Lung (tissue), 12 donors: Measurements from ENCODE around the gene POU6F2. TPM values are rescaled to one million over a fixed set of nuclear protein-coding genes. Genes with fewer than 3 reads are reported as not detected.

Source experiments
- ATAC-seq: fragments of 200-7000 bp; cut with Tn5 transposase; one replicate; pipeline ENCODE4 v1.9.1; 2020; ENCODE audit warnings: moderate number of reproducible peaks; ENCODE audit not compliant: insufficient read depth, low FRiP score
- DNase-seq, 3 donors: peaks; one replicate each; pipeline ENCODE4 v3.0.0-alpha.2; 2013 to 2017
- H3K27ac ChIP-seq, 2 donors: one replicate each; pipeline ENCODE4 v1.5.1; 2013; ENCODE audit warnings: mild to moderate bottlenecking in 2 of 2, moderate library complexity in 2 of 2, control low read depth in 1 of 2, inconsistent platforms in 1 of 2, low read depth in 1 of 2, low read length in 1 of 2
- H3K27me3 ChIP-seq, 3 donors: one replicate each; pipeline ENCODE4 v1.5.1; 2013; ENCODE audit warnings: low read length in 2 of 3; ENCODE audit not compliant: control insufficient read depth in 3 of 3, insufficient read depth in 3 of 3
- H3K36me3 ChIP-seq, 4 donors: one replicate each; pipeline ENCODE4 v1.5.1; 2013; ENCODE audit warnings: low read length in 4 of 4, mild to moderate bottlenecking in 1 of 4, moderate library complexity in 1 of 4; ENCODE audit not compliant: control insufficient read depth in 4 of 4, insufficient read depth in 4 of 4
- H3K4me1 ChIP-seq, 5 donors: one replicate each; pipeline ENCODE4 v1.5.1; 2013; ENCODE audit warnings: low read length in 5 of 5, mild to moderate bottlenecking in 2 of 5, moderate library complexity in 1 of 5; ENCODE audit not compliant: control insufficient read depth in 5 of 5, insufficient read depth in 5 of 5
- H3K4me3 ChIP-seq: one replicate; pipeline ENCODE4 v1.5.1; 2013; ENCODE audit warnings: mild to moderate bottlenecking, control low read depth, moderate library complexity
- H3K9ac ChIP-seq, 2 donors: one replicate each; pipeline ENCODE4 v1.5.1; 2013; ENCODE audit warnings: low read length in 2 of 2, control low read depth in 1 of 2; ENCODE audit not compliant: insufficient read depth in 1 of 2
- H3K9me3 ChIP-seq, 4 donors: one replicate each; pipeline ENCODE4 v1.5.1; 2013; ENCODE audit warnings: low read length in 3 of 4, mild to moderate bottlenecking in 1 of 4, moderate library complexity in 1 of 4; ENCODE audit not compliant: control insufficient read depth in 4 of 4, insufficient read depth in 3 of 4
- CTCF ChIP-seq: IDR thresholded peaks from 2 replicates; pipeline ENCODE4 v1.5.1; 2012; ENCODE audit warnings: mild to moderate bottlenecking; ENCODE audit errors: control extremely low read depth, extremely low read depth
- WGBS, 2 donors: extraction: QIAGEN DNeasy Blood & Tissue Kit; methylation state at CpG; one replicate each; pipeline ENCODE4 v1.1.7; 2013; 5-methylcytosine and 5-hydroxymethylcytosine counted together
- polyA plus RNA-seq, 2 donors: library from polyadenylated mRNA; stranded (reverse); fragments of 200-250 nt; gene quantifications; one replicate each; pipeline ENCODE4 v1.2.1, GENCODE V29; 2013
- total RNA-seq, 2 donors: library from RNA; depleted of rRNA in 1 of 2; stranded (reverse); fragments of >200 nt in 1 of 2; gene quantifications; one replicate each; pipeline ENCODE4 v1.2.1, GENCODE V29; 2014 to 2021
- donor health status: control.
- donor health status: control.
- donor health status: Bipolar disorder and iron deficiency.
- donor health status: healthy.
- donor health status: DM: yes; HTN: yes; CAD: no.

Gene POU6F2
- total and polyA plus RNA-seq, 4 donors, result 0.08 to 0.18 TPM; not detected in 2

- TF ChIP-seq CTCF, result no peak
These were observed 41.1 kb upstream of the POU6F2 start for GRCh38 chr7:38936641-38937040.

GRCh38 chr7:38938001-38938485 lies 39.7 kb upstream of the POU6F2 start:
- no peak for DNase-seq
- WGBS, 2 donors, result 71 to 72% methylated on average over 1 of the region's 1 CpG
- H3K36me3 ChIP-seq, result no peaks in the 10 kb centered on the region
- no peak for ATAC-seq
- no peak overlapping the region for H3K9ac ChIP-seq
- H3K9me3 ChIP-seq, result no peaks in the 10 kb centered on the region
- no peak overlapping the region for H3K27ac ChIP-seq
- TF ChIP-seq CTCF, result no peak
- no peaks in the 10 kb centered on the region for H3K27me3 ChIP-seq
- no peak overlapping the region for H3K4me3 ChIP-seq
- H3K4me1 ChIP-seq, result peaks cover 0 to 4% (median 0%) of the 10 kb centered on the region in 5 donors

More at GRCh38 chr7:38936641-38937040, 41.1 kb upstream of the POU6F2 start:
- peaks cover 0 to 4% (median 0%) of the 10 kb centered on the region in 5 donors for H3K4me1 ChIP-seq
- 70 to 74% methylated on average over 1 of the region's 1 CpG for WGBS, 2 donors
- H3K9ac ChIP-seq, result no peak overlapping the region
- no peak for DNase-seq
- ATAC-seq, result no peak
- H3K27me3 ChIP-seq, result no peaks in the 10 kb centered on the region
- no peaks in the 10 kb centered on the region for H3K9me3 ChIP-seq
- H3K27ac ChIP-seq, result no peak overlapping the region
- no peak overlapping the region for H3K4me3 ChIP-seq
- no peaks in the 10 kb centered on the region for H3K36me3 ChIP-seq

GRCh38 chr7:38938589-38938988 lies 39.1 kb upstream of the POU6F2 start:
- no peak overlapping the region for H3K9ac ChIP-seq
- H3K4me3 ChIP-seq, result no peak overlapping the region
- H3K27me3 ChIP-seq, result no peaks in the 10 kb centered on the region
- no peak for TF ChIP-seq CTCF
- no peaks in the 10 kb centered on the region for H3K36me3 ChIP-seq
- no peak overlapping the region for H3K27ac ChIP-seq
- WGBS, 2 donors, result 76 to 85% methylated on average over 4 of the region's 4 CpGs
- peaks cover 0 to 4% (median 0%) of the 10 kb centered on the region in 5 donors for H3K4me1 ChIP-seq
- DNase-seq (peak in 1 of 3 donors; percentile 12), ATAC-seq (no peak)
- no peaks in the 10 kb centered on the region for H3K9me3 ChIP-seq

- Histone ChIP-seq H3K36me3 (no peaks in the 10 kb centered on the region), H3K9ac (no peak overlapping the region), H3K27ac (no peak overlapping the region), H3K9me3 (no peaks in the 10 kb centered on the region), H3K4me3 (no peak overlapping the region), H3K27me3 (no peaks in the 10 kb centered on the region), H3K4me1 (no peaks in the 10 kb centered on the region)
- no peak for ATAC-seq
- DNase-seq, result no peak
- 91 to 92% methylated on average over 3 of the region's 3 CpGs for WGBS, 2 donors
- no peak for TF ChIP-seq CTCF
These were observed 36.9 kb upstream of the POU6F2 start for GRCh38 chr7:38940774-38941173.
